NAMALWA (cell line): Measurements from ENCODE around the gene TBL1Y.
"Not testable (repeated sequence)": the region's sequence is repeated elsewhere in the genome, so short reads cannot be mapped to it uniquely, and the experiment has no call there.

Source experiments
- DNase-seq: peaks from one replicate; pipeline ENCODE4 v3.0.0-alpha.2; 2015; ENCODE audit warnings: low spot score

TBL1Y gene

DNA sequence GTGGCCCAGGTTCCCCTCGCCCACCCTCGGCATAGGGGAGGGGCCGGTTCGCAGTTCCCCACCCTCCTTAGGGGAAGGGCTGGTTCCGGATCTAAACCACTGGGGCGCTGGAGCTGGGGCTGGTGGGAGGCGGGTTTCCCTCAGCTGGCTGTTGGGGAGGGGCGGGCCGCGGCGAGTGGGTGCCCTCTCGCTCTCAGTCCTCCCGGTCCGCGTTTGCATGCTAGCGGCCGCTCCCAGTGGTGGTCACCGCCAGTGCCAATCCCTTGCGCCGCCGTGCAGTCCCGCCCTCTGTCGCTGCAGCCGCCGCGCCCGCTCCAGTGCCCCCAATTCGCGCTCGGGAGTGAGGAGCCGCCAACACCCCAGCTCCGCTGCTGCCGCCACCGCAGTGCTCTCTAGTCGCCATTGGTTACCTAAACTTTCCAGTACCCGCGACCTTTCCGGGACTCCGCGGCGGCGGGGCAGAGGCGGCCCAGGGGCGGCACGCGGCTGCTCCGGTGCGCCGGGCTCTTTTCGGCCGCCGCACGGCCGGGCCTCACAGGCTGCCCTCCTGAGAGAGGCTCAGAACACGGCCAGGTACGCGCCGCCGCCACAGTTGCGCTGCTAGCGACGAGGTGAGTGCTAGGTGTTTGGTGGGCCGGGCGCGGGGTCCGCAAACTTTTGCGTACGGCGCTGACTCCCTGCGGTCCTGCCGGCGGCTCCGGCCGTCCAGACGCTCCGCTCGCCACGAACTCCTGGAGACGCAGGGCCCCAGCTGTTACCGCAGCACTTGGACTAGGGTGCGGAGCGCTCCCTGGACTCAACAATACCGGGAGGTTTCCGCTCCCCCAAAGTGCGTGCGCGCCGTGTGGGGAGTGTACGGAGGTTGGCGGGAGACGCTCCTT is at the start of gene TBL1Y:
TSS of gene TBL1Y (plus strand) at position 326 of the 881 bp plus-strand sequence. CDS start 114,388 bp downstream, outside the sequence.
- no peak for DNase-seq

DNA sequence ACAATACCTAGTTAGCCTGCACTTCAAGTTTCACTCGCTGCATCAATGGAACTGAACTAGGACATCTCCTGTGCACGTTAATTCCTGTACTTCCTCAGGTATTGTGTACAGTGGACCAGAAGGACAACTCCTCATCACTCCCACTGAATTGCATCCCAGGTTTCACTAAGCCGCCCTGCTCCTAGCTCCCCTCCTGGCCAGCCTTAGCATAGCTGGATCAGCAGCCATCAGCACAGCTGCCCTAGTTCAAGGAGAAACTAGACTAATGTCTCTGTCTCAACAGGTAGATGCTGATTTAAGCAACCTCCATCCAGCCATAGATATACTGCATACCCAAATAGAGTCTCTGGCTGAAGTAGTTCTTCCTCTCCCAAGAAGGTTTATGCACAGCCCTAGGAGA is 16.0 kb upstream of the TBL1Y start:
- no peak for DNase-seq

DNA sequence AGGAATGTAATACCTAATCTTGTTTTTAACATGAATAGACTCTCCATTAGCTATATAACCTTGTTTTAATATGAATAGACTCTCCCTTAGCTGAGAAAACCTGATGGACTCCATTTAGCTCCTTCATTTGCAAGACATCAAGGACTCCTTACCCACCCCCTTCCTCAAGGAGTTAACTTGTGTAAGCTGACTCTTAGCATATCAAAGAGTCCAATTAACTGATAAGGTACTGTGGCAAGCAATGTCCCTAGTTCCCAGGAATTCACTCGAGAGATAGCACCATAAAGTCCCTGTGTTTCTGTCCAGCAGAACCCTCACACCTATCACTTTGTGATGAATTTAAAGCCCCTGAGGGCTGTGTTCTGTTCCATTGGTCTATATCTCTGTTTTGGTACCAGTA is 15.3 kb upstream of the TBL1Y start:
- no peak for DNase-seq

GRCh38 chrY:6902116-6902515 is 8.4 kb upstream of the TBL1Y start:
- DNase-seq: not testable (repeated sequence)

GRCh38 chrY:6907591-6907990 is 2.9 kb upstream of the TBL1Y start:
- DNase-seq: no peak

DNA sequence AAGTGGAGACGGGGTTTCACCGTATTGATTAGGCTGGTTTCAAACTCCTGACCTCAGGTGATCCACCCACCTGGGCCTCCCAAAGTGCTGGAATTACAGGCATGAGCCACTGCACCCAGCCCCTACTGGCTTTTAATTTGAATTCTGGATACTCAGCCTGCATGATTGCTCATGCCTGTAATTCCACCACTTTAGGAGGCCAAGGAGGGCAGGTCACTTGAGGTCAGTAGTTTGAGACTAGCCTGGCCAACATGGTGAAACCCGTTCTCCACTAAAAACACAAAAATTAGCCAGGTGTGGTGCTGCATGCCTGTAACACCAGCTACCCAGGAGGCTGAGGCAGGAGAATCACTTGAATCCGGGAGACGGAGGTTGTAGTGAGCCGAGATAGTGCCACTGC is 2.5 kb upstream of the TBL1Y start:
- DNase-seq: not testable (repeated sequence)

- DNase-seq: no peak
These were observed 1.4 kb upstream of the TBL1Y start for GRCh38 chrY:6909118-6909521.

- DNase-seq: no peak
These were observed 641 bp upstream of the TBL1Y start for GRCh38 chrY:6909856-6910255.

DNA sequence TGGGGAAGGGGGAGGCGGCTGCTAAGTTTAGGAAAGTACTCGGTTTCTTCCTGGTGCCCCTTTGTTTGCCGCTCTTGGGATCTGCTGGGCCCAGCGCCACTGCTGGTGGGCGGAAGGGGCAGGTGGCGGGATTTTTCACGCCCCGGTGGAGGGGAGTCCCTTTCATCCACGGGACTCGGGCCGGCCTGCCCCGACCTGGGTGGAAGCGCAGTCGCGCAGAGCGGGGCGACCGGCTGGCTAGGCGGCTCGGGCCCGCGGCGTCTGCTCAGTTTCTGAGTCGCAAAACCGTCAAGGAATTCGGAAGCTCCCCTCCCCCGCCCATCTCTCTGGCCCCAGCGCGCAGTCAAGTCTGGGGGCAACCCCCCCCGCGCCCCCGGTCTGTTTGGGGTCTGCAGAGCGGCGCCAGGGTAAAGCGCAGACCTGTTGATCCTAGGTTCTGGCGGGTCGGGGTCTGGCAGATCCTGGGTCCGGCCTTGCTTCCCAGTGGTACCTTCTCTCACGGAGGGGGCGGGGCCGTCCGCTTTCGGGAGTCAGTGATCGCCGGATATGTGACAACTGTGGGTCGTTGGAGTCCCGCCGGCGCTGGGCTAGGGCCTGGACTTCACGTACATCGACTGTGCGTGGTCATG is 870 bp downstream of the TBL1Y start, which contains the start of gene AMELY:
TSS of gene AMELY (minus strand) at position 500 of the 629 bp plus-strand sequence. CDS start 39,144 bp downstream, outside the sequence.
- no peak for DNase-seq

DNA sequence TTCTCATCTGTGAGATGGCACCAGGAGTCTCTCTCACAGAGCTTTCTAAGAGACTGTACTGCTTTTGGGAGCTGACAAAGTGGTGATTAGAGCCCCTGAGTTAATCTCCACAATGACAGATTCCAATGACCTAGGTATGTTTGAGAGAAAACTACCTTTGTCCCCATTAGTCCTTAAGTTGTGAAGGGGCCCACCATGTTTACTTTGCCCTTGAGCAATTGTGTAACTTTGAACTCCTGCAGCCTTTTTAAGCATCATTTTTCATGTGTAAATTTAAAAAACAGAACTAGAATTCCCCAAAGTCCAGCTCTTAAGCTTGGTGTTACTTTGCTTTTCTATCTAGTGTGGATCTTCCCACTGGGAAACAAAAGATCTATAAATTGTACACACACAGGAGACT is 2.9 kb downstream of the TBL1Y start:
- DNase-seq: no peak

DNA sequence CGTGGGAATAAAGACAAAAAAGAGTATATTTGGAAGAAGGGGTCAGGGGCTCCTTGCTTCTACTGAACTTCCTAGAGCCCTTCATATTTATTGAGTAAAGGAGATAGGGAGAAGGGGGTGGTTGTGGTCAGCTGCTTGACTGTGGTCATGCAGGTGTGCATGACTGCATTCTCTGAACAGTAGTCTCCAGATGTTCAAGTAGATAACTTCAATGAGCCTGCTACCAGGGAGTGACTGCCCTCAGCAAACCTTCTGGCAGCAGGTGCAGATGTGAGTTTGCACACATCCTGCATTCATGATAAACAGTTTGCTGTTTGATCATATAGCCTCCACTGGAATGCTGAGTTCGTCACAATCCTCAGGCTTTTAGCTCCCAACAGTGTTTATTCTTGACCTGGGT is 10.6 kb downstream of the TBL1Y start:
- no peak for DNase-seq

DNA sequence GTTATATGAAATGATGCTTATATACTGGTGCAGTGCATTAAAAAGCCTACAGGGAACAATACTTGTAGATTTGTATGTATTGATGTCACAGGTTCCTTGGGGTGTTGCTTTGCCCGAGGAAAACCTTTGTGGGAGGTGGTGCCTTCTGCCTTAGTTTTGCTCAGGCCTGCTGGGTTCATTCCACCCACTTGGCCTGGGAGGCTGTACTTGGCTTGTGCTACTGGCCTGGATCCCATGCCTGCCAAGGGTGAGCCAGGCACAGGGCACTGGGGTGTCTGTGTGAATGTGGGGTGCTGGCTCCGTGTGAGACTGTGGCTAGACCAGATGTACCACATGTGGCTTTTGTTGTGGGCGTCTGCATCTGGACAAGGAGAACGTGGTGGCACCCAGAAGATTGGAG is 17.8 kb downstream of the TBL1Y start:
- DNase-seq: no peak

DNA sequence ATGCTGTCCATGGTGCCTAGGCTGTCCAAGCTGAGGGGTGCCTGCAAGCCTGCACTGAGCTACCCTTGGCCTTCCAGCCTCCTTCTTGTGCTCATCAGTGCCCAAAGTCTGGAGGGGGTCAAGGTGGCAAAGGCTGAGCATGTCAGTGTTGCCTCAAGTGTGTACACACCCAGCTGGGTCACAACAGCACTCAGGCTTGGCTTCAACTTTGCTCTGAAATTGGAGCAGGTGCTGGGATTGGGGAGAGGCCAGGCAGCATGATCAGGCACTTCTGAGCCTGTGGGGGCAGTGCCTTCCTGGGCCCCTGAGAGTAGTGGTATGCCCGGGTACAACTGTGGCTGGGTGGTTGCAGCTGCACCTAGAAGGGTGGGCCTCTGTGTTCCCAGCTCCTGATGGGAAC is 18.7 kb downstream of the TBL1Y start:
- no peak for DNase-seq

- no peak for DNase-seq
These were observed 21.4 kb downstream of the TBL1Y start for GRCh38 chrY:6931779-6932396.

- no peak for DNase-seq
These were observed 25.0 kb downstream of the TBL1Y start for GRCh38 chrY:6935497-6935896.

DNA sequence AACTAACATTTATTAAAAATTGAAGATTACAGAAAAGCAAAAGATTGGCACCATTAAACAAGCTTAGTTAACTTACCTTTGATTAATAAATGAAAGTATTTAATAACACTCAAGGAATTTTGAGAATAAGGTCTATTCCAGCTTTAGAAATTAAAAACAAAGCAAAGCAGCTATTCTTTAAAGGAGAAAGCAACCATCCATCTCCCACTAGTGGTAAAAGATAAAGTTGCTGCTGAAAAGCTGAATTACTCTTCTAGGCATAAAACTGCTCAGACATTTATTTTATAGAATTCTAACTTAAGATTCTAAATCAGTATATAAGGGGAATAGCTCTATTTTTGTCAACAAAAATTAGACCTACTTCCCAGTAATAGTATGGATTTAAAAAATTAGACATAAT is 37.2 kb downstream of the TBL1Y start:
- DNase-seq: no peak

GRCh38 chrY:6948378-6948777 is 37.9 kb downstream of the TBL1Y start:
- no peak for DNase-seq

DNA sequence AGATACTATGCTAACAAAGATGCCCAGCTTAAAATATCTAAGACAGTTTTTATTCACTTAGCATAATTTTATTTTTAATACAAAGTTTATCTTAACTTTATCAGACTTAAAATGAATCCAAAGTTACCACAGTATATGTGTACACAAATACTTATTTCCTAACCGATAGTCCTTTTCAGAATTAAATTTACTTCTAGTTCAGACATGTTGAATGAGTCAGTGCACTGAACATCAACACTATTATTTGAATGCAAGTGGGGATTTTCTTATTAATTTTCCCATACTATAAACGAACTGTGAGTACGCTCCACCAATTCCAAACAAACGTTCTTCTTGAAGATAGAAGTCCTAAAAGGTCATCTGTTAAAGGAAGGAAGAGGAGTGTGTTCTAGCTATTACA is 39.5 kb downstream of the TBL1Y start:
- no peak for DNase-seq

DNA sequence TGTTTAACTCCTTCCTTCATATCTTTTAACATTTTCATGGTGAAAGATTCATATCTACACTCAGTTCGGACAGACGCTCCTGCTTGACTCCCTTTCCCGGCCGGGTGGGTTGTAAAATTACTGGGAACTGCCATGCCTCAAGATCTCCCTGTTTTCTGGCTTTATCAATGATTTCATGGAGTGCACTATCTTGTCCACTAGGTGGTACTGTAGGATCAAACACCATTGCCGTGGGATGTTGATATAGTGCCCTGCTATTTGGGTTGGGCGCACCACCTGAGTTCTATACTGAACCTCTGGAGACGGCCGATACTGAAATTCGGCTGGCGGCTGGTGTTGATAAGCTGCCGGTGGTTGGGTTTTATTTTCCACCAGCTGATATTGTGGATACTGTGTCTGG is 54.2 kb downstream of the TBL1Y start:
- no peak for DNase-seq

GRCh38 chrY:6966521-6966920 is 56.0 kb downstream of the TBL1Y start:
- DNase-seq: no peak

- DNase-seq: no peak
These were observed 57.2 kb downstream of the TBL1Y start for GRCh38 chrY:6967736-6968135.

DNA sequence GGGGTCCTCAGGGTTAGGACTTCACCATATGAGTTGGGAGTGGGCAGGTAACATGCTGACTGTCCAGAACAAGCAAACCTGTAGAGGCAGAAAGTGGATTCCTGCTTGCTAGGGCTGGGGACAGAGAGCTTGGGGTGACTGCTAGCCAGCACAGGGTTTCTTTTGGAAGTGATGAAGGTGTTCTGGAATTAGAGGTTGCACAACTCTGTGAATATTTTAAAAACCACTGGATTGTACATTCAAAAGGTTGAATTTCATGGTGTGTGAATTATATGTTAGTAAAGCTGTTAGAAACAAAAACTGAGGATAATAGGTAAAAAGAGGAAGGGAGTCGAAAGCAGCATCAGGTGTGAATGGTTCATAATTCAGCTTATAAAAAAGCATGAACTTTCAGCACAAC is 57.7 kb downstream of the TBL1Y start:
- no peak for DNase-seq

DNA sequence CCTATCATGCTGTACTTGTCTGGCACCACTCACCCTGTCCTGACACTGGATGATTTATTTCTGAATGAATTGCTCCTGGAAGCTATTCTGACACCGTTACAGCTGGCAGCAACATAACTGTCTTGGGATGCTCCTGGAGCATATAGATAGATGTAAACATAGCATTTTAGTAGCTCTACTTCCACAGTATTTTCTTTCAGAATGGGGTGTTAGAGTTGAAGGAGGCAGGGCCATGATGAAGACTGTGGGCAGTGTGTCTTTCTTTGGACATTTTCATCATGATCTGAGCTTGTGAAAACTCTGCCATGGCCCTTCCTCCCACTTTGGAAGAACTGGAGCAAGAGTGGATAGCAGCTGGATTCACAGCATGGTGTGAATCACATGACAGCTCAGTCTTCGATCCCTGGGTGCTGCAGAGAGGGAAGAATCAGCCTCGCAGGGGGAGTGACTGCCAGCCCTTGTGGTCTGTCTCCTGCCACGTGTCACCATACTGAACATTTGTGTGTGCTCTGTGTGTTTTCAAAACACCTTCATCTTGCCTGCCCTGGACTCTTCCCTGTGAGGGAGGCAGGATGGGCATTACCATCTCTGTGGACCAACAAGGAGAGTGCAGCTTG is 61.9 kb downstream of the TBL1Y start:
- DNase-seq: no peak
